Gastroesophageal sphincter (tissue), 4 donors: ENCODE results near the gene C17orf67. TPM values are rescaled to one million over a fixed set of nuclear protein-coding genes. Genes with fewer than 3 reads are reported as not detected.

ENCODE experiments used
- ATAC-seq: fragments of 150-250 bp; one replicate; pipeline ENCODE4 v1.9.1; 2016; ENCODE audit warnings: mild to moderate bottlenecking, moderate library complexity
- H3K27ac ChIP-seq, 4 donors: fragments of 200-600 bp; sonication (generic) in 3 of 4; 1 replicate in 3 of 4; 2 replicates in 1 of 4; pipeline ENCODE4 v1.5.1; 2016 to 2019
- H3K27me3 ChIP-seq: fragments of 200-600 bp; sonication (generic); one replicate; pipeline ENCODE4 v1.5.1; 2019
- H3K36me3 ChIP-seq, 2 donors: fragments of 200-600 bp; sonication (generic); one replicate each; pipeline ENCODE4 v1.5.1; 2019; ENCODE audit warnings: control low read depth in 1 of 2
- H3K4me1 ChIP-seq, 3 donors: fragments of 200-600 bp; sonication (generic); 1 replicate in 2 of 3; 2 replicates in 1 of 3; pipeline ENCODE4 v1.5.1; 2016 to 2019; ENCODE audit warnings: control low read depth in 2 of 3
- H3K4me3 ChIP-seq, 2 donors: fragments of 200-600 bp; sonication (generic); one replicate each; pipeline ENCODE4 v1.5.1; 2019; ENCODE audit warnings: mild to moderate bottlenecking in 1 of 2, moderate library complexity in 1 of 2
- H3K9me3 ChIP-seq, 3 donors: fragments of 200-600 bp; sonication (generic); one replicate each; pipeline ENCODE4 v1.5.1; 2017 to 2019; ENCODE audit warnings: control low read depth in 2 of 3
- EP300 ChIP-seq: sonication (generic); formaldehyde crosslinking; IDR thresholded peaks from one replicate; pipeline ENCODE4 v1.6.1; 2017; ENCODE audit warnings: antibody characterized with exemption, mild to moderate bottlenecking
- POLR2A ChIP-seq, 2 donors: fragments of 450-650 bp; IDR thresholded peaks; one replicate each; pipeline ENCODE4 v1.6.1; 2017; ENCODE audit warnings: antibody characterized with exemption in 2 of 2, mild to moderate bottlenecking in 2 of 2, moderate library complexity in 1 of 2
- POLR2AphosphoS5 ChIP-seq: sonication (generic); formaldehyde crosslinking; IDR thresholded peaks from one replicate; pipeline ENCODE4 v1.6.1; 2017; ENCODE audit warnings: antibody characterized with exemption
- WGBS, 2 donors: methylation state at CpG; one replicate each; pipeline ENCODE4 v1.1.5; 2018; ENCODE audit warnings: low coverage in 1 of 2; 5-methylcytosine and 5-hydroxymethylcytosine counted together
- total RNA-seq, 4 donors: library from RNA; depleted of rRNA; stranded (reverse); fragments of >200 nt; gene quantifications; one replicate each; pipeline ENCODE4 v1.1.0, GENCODE V29; 2016
- TF ChIP-seq, protein P1 (sequence below), 4 experiments: fragments of 200-600 bp in 2 of 4; fragments of 450-650 bp in 2 of 4; sonication (generic) in 1 of 4; IDR thresholded peaks; one replicate each; pipeline ENCODE4 v1.5.1; 2017 to 2019; ENCODE audit warnings: antibody characterized with exemption in 4 of 4, mild to moderate bottlenecking in 2 of 4, moderate library complexity in 2 of 4

The C17orf67 gene
- total RNA-seq, 4 donors from 2014 or later = 1.1 to 3.5 (median 2.3) TPM

GRCh38 chr17:56756536-56756935 lies 77.2 kb downstream of the C17orf67 start:
- 43 to 60% methylated on average over 1 of the region's 2 CpGs for WGBS, 2 donors
- Histone ChIP-seq H3K27me3 (peaks cover 15% of the 10 kb centered on the region), H3K4me3 (no peak overlapping the region), H3K27ac (no peak overlapping the region), H3K4me1 (no peaks in the 10 kb centered on the region), H3K9me3 (no peaks in the 10 kb centered on the region), H3K36me3 (no peaks in the 10 kb centered on the region)
- TF ChIP-seq, protein P1, sequence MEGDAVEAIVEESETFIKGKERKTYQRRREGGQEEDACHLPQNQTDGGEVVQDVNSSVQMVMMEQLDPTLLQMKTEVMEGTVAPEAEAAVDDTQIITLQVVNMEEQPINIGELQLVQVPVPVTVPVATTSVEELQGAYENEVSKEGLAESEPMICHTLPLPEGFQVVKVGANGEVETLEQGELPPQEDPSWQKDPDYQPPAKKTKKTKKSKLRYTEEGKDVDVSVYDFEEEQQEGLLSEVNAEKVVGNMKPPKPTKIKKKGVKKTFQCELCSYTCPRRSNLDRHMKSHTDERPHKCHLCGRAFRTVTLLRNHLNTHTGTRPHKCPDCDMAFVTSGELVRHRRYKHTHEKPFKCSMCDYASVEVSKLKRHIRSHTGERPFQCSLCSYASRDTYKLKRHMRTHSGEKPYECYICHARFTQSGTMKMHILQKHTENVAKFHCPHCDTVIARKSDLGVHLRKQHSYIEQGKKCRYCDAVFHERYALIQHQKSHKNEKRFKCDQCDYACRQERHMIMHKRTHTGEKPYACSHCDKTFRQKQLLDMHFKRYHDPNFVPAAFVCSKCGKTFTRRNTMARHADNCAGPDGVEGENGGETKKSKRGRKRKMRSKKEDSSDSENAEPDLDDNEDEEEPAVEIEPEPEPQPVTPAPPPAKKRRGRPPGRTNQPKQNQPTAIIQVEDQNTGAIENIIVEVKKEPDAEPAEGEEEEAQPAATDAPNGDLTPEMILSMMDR (IDR thresholded peaks at IDR 0.05) = no peak
- TF ChIP-seq POLR2AphosphoS5 (no peak), EP300 (no peak), POLR2A (IDR thresholded peaks at IDR 0.05) (no peak)
- ATAC-seq = no peak

DNA sequence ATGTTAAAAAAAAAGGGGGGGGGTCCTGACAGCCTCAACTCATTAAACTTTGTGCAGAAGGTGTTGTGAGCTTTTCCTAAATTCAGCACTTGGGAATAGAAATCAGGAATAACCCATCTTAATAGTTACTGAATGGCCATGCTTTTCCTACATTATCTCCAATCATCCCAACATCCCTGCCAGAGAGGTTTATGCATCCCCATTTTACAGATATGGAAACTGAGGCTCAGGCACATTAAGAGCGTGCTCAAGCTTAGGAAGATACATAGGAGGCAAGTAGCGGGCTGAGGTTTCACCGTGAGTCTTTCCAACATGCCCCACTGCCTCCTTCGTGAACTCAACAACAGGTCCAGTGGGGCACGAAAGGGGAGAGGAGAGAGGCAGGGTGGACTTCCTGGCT lies 78.4 kb downstream of the C17orf67 start:
- no peaks in the 10 kb centered on the region for H3K4me1 ChIP-seq
- H3K4me3 ChIP-seq = no peak overlapping the region
- no peak for ATAC-seq
- no peaks in the 10 kb centered on the region for H3K9me3 ChIP-seq
- peaks cover 16% of the 10 kb centered on the region for H3K27me3 ChIP-seq
- H3K36me3 ChIP-seq = no peaks in the 10 kb centered on the region
- no peak overlapping the region for H3K27ac ChIP-seq
- 81 to 92% methylated on average over 4 of the region's 5 CpGs for WGBS, 2 donors
- TF ChIP-seq POLR2A (IDR thresholded peaks at IDR 0.05) = no peak
- TF ChIP-seq, protein P1 (IDR thresholded peaks at IDR 0.05) = no peak
- no peak for TF ChIP-seq EP300

DNA sequence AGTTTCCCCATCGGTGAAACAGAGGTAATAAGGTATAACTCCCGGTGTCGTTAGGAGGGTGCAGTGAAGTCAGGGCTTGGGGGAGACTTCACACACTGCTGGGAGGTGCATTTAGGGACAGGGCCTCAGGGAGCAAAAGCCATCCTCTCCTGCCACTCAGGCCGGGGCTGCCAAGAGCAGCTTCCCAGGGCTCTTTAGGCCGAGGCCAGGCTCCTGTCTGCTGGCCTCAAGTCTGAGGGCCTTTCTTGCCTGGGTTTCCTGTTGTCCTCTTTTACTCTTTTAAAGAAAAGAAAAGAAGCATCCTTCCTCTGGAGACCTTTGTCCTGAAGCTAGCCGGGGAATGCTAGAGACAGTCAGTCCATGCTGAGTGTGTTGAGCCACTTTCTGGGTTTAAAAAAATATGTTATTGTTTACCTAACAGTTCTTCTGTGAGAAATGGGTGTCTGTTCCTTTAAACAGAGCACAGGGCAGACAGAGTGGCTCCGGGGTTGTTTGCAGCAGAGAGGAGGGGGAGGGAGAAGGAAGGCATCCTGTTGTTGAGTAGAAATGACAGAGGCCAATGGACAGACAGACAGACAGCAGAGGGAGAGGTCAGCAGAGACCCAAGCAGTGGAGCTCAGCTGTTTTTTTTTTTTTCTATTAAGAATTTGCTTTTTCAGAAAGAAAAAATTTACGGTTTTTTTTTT lies 79.1 kb downstream of the C17orf67 start:
- no peak for ATAC-seq
- H3K27me3 ChIP-seq = peaks cover 16% of the 10 kb centered on the region
- TF ChIP-seq POLR2AphosphoS5 (no peak), EP300 (no peak), POLR2A (IDR thresholded peaks at IDR 0.05) (no peak)
- TF ChIP-seq, protein P1 (IDR thresholded peaks at IDR 0.05) = no peak
- H3K27ac ChIP-seq = no peak overlapping the region
- 15 to 29% methylated on average over 4 to 5 of the region's 8 CpGs for WGBS, 2 donors
- H3K4me1 ChIP-seq = no peaks in the 10 kb centered on the region
- H3K36me3 ChIP-seq = no peaks in the 10 kb centered on the region
- H3K9me3 ChIP-seq = no peaks in the 10 kb centered on the region
- no peak overlapping the region for H3K4me3 ChIP-seq

GRCh38 chr17:56752263-56752836 lies 81.4 kb downstream of the C17orf67 start:
- 85 to 96% methylated on average over 3 of the region's 4 CpGs for WGBS, 2 donors
- Histone ChIP-seq H3K4me1 (no peaks in the 10 kb centered on the region), H3K27ac (no peak overlapping the region), H3K9me3 (no peaks in the 10 kb centered on the region), H3K27me3 (peaks cover 16% of the 10 kb centered on the region), H3K36me3 (no peaks in the 10 kb centered on the region), H3K4me3 (no peak overlapping the region)
- ATAC-seq = no peak
- TF ChIP-seq POLR2AphosphoS5 (no peak), POLR2A (IDR thresholded peaks at IDR 0.05) (no peak), EP300 (no peak)
- TF ChIP-seq, protein P1 (IDR thresholded peaks at IDR 0.05) = no peak

DNA sequence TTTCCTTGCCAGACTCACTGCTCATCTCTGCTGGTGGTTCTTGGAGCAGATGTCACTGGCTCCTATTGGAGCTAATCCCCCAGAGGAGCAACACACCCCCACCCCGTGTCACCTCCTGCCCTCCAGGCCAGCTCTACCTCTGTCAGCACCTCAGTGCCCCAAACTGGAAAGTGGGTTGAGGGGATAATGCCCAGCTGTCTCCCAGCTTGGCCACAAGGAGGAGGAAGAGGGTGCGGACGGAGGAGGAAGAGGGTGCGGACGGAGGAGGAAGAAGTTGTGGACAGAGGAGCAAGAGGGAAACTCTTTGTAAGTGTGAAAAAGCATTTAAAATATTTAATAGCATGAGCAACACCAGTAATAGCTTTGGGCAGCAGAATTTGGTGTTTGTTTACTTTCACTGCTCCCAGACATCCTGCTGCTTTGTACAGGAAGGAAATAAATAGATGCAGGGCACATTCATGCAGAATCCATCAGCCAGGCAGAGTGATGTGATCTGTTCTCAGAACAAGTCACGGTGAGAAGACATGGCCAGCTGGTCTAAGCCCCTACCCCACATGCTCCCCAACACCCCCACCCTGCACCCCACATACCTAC lies 82.5 kb downstream of the C17orf67 start:
- Histone ChIP-seq H3K27me3 (peaks cover 10% of the 10 kb centered on the region), H3K9me3 (no peaks in the 10 kb centered on the region), H3K4me1 (no peaks in the 10 kb centered on the region), H3K4me3 (no peak overlapping the region), H3K27ac (no peak overlapping the region), H3K36me3 (no peaks in the 10 kb centered on the region)
- 53 to 57% methylated on average over 1 to 3 of the region's 6 CpGs for WGBS, 2 donors
- no peak for ATAC-seq
- TF ChIP-seq EP300 (no peak), POLR2AphosphoS5 (no peak), POLR2A (IDR thresholded peaks at IDR 0.05) (no peak)
- TF ChIP-seq, protein P1 (IDR thresholded peaks at IDR 0.05) = no peak
